T-helper 17 cell (primary cell): Measurements from ENCODE around the gene CTDP1. TPM values are rescaled to one million over a fixed set of nuclear protein-coding genes. Genes with fewer than 3 reads are reported as not detected.

ENCODE experiments used
- ATAC-seq: fragments of 150-1000 bp; cut with Tn5 transposase; 2 replicates; pipeline ENCODE4 v1.10.0; 2021; ENCODE audit warnings: mild to moderate bottlenecking, moderate library complexity
- DNase-seq, 3 donors: peaks; one replicate each; pipeline versions ENCODE4 v3.0.0 to v3.0.0-alpha.2; 2020 to 2021
- H3K9me3 ChIP-seq: one replicate; pipeline ENCODE4 v1.7.0; 2013; ENCODE audit warnings: low read length, mild to moderate bottlenecking; ENCODE audit not compliant: control insufficient read depth, poor library complexity, severe bottlenecking
- H3K27ac Mint-ChIP-seq: one replicate; pipeline ENCODE4 v1.8.0; 2022; ENCODE audit warnings: mild to moderate bottlenecking, moderate library complexity, mixed read lengths
- H3K27me3 Mint-ChIP-seq: one replicate; pipeline ENCODE4 v1.8.0; 2022; ENCODE audit warnings: mixed read lengths
- H3K36me3 Mint-ChIP-seq: one replicate; pipeline ENCODE4 v1.8.0; 2022; ENCODE audit warnings: low read depth, mixed read lengths
- H3K4me1 Mint-ChIP-seq: one replicate; pipeline ENCODE4 v1.8.0; 2022; ENCODE audit warnings: mild to moderate bottlenecking, mixed read lengths
- H3K4me3 Mint-ChIP-seq: one replicate; pipeline ENCODE4 v1.8.0; 2022; ENCODE audit warnings: mild to moderate bottlenecking, moderate library complexity, mixed read lengths
- total RNA-seq, 4 donors: library from RNA in 2 of 4; stranded (reverse) in 2 of 4; gene quantifications; one replicate each; pipeline ENCODE4 v1.2.3 and lab custom pipeline; 2022 to 2026

The CTDP1 gene
- total RNA-seq, 2 donors from 2014 or later, result 61.0 to 65.1 TPM

GRCh38 chr18:79755496-79756142 is 76.0 kb downstream of the CTDP1 start:
- DNase-seq (no peak), ATAC-seq (no peak)
- no peak overlapping the region for H3K27ac Mint-ChIP-seq
- H3K27me3 Mint-ChIP-seq, result no peaks in the 10 kb centered on the region
- H3K36me3 Mint-ChIP-seq, result peaks cover 7% of the 10 kb centered on the region
- no peaks in the 10 kb centered on the region for H3K4me1 Mint-ChIP-seq
- no peaks in the 10 kb centered on the region for H3K9me3 ChIP-seq
- no peak overlapping the region for H3K4me3 Mint-ChIP-seq

- H3K36me3 Mint-ChIP-seq, result peaks cover 7% of the 10 kb centered on the region
- no peaks in the 10 kb centered on the region for H3K9me3 ChIP-seq
- no peak for ATAC-seq
- H3K4me1 Mint-ChIP-seq, result no peaks in the 10 kb centered on the region
- DNase-seq, result no peak
- H3K27me3 Mint-ChIP-seq, result no peaks in the 10 kb centered on the region
- no peak overlapping the region for H3K27ac Mint-ChIP-seq
- no peak overlapping the region for H3K4me3 Mint-ChIP-seq
Observed at GRCh38 chr18:79756143-79756500, 76.5 kb downstream of the CTDP1 start.

GRCh38 chr18:79756826-79757225 is 77.2 kb downstream of the CTDP1 start:
- H3K9me3 ChIP-seq, result no peaks in the 10 kb centered on the region
- DNase-seq, result no peak
- no peak overlapping the region for H3K27ac Mint-ChIP-seq
- no peak overlapping the region for H3K4me3 Mint-ChIP-seq
- no peak for ATAC-seq
- peaks cover 5% of the 10 kb centered on the region for H3K36me3 Mint-ChIP-seq
- no peaks in the 10 kb centered on the region for H3K4me1 Mint-ChIP-seq
- no peaks in the 10 kb centered on the region for H3K27me3 Mint-ChIP-seq

GRCh38 chr18:79760348-79760747 is 80.7 kb downstream of the CTDP1 start:
- ATAC-seq, result no peak
- H3K4me1 Mint-ChIP-seq, result no peaks in the 10 kb centered on the region
- no peak for DNase-seq
- H3K36me3 Mint-ChIP-seq, result no peaks in the 10 kb centered on the region
- H3K4me3 Mint-ChIP-seq, result no peak overlapping the region
- H3K27ac Mint-ChIP-seq, result no peak overlapping the region
- H3K9me3 ChIP-seq, result no peaks in the 10 kb centered on the region
- H3K27me3 Mint-ChIP-seq, result no peaks in the 10 kb centered on the region

GRCh38 chr18:79760881-79761280 is 81.3 kb downstream of the CTDP1 start:
- DNase-seq (no peak), ATAC-seq (no peak)
- H3K36me3 Mint-ChIP-seq, result no peaks in the 10 kb centered on the region
- no peaks in the 10 kb centered on the region for H3K27me3 Mint-ChIP-seq
- H3K4me3 Mint-ChIP-seq, result no peak overlapping the region
- H3K9me3 ChIP-seq, result no peaks in the 10 kb centered on the region
- H3K27ac Mint-ChIP-seq, result no peak overlapping the region
- no peaks in the 10 kb centered on the region for H3K4me1 Mint-ChIP-seq

GRCh38 chr18:79763407-79763806 is 83.8 kb downstream of the CTDP1 start:
- Mint-ChIP-seq H3K4me1 (no peaks in the 10 kb centered on the region), H3K4me3 (no peak overlapping the region), H3K36me3 (no peaks in the 10 kb centered on the region), H3K27me3 (no peaks in the 10 kb centered on the region), H3K27ac (no peak overlapping the region)
- peaks cover 5% of the 10 kb centered on the region for H3K9me3 ChIP-seq
- DNase-seq (no peak), ATAC-seq (no peak)

- Mint-ChIP-seq H3K4me3 (no peak overlapping the region), H3K4me1 (no peaks in the 10 kb centered on the region), H3K27me3 (no peaks in the 10 kb centered on the region), H3K36me3 (no peaks in the 10 kb centered on the region), H3K27ac (no peak overlapping the region)
- ATAC-seq (no peak), DNase-seq (no peak)
- peaks cover 5% of the 10 kb centered on the region for H3K9me3 ChIP-seq
Observed at GRCh38 chr18:79764131-79764530, 84.5 kb downstream of the CTDP1 start.

- H3K4me3 Mint-ChIP-seq, result no peak overlapping the region
- H3K4me1 Mint-ChIP-seq, result no peaks in the 10 kb centered on the region
- H3K9me3 ChIP-seq, result peaks cover 5% of the 10 kb centered on the region
- H3K36me3 Mint-ChIP-seq, result no peaks in the 10 kb centered on the region
- no peak overlapping the region for H3K27ac Mint-ChIP-seq
- DNase-seq, result no peak
- no peaks in the 10 kb centered on the region for H3K27me3 Mint-ChIP-seq
- no peak for ATAC-seq
Observed at GRCh38 chr18:79765491-79766245, 86.1 kb downstream of the CTDP1 start.

GRCh38 chr18:79766308-79766707 is 86.7 kb downstream of the CTDP1 start:
- no peak overlapping the region for H3K4me3 Mint-ChIP-seq
- H3K36me3 Mint-ChIP-seq, result no peaks in the 10 kb centered on the region
- H3K27ac Mint-ChIP-seq, result no peak overlapping the region
- peaks cover 5% of the 10 kb centered on the region for H3K9me3 ChIP-seq
- H3K27me3 Mint-ChIP-seq, result no peaks in the 10 kb centered on the region
- ATAC-seq (no peak), DNase-seq (no peak)
- no peaks in the 10 kb centered on the region for H3K4me1 Mint-ChIP-seq

- no peak for DNase-seq
- Mint-ChIP-seq H3K4me1 (no peaks in the 10 kb centered on the region), H3K36me3 (no peaks in the 10 kb centered on the region), H3K27me3 (peaks cover 9% of the 10 kb centered on the region), H3K4me3 (no peak overlapping the region), H3K27ac (no peak overlapping the region)
- peaks cover 5% of the 10 kb centered on the region for H3K9me3 ChIP-seq
- ATAC-seq, result no peak
Observed at GRCh38 chr18:79768745-79769144, 89.1 kb downstream of the CTDP1 start.

GRCh38 chr18:79769698-79770500 is 90.3 kb downstream of the CTDP1 start:
- peaks cover 5% of the 10 kb centered on the region for H3K9me3 ChIP-seq
- peaks cover 11% of the 10 kb centered on the region for H3K27me3 Mint-ChIP-seq
- H3K4me3 Mint-ChIP-seq, result no peak overlapping the region
- H3K36me3 Mint-ChIP-seq, result no peaks in the 10 kb centered on the region
- no peaks in the 10 kb centered on the region for H3K4me1 Mint-ChIP-seq
- no peak for ATAC-seq
- DNase-seq, result no peak
- no peak overlapping the region for H3K27ac Mint-ChIP-seq

GRCh38 chr18:79770501-79770815 is 90.9 kb downstream of the CTDP1 start:
- H3K9me3 ChIP-seq, result peaks cover 5% of the 10 kb centered on the region
- H3K4me3 Mint-ChIP-seq, result no peak overlapping the region
- H3K36me3 Mint-ChIP-seq, result no peaks in the 10 kb centered on the region
- no peaks in the 10 kb centered on the region for H3K4me1 Mint-ChIP-seq
- DNase-seq, result no peak
- peaks cover 11% of the 10 kb centered on the region for H3K27me3 Mint-ChIP-seq
- ATAC-seq, result no peak
- H3K27ac Mint-ChIP-seq, result no peak overlapping the region

GRCh38 chr18:79770826-79771225 is 91.2 kb downstream of the CTDP1 start:
- H3K36me3 Mint-ChIP-seq, result no peaks in the 10 kb centered on the region
- H3K9me3 ChIP-seq, result peaks cover 5% of the 10 kb centered on the region
- H3K4me1 Mint-ChIP-seq, result no peaks in the 10 kb centered on the region
- ATAC-seq, result no peak
- no peak for DNase-seq
- peaks cover 11% of the 10 kb centered on the region for H3K27me3 Mint-ChIP-seq
- H3K4me3 Mint-ChIP-seq, result no peak overlapping the region
- H3K27ac Mint-ChIP-seq, result no peak overlapping the region
